Osteoblast (primary cell): ENCODE measurements around the gene ALDH7A1. TPM values are rescaled to one million over a fixed set of nuclear protein-coding genes. Genes with fewer than 3 reads are reported as not detected.
A peak's percentile ranks its signal among the peaks of the same experiment; 100 is the strongest.

Experiments
- DNase-seq: peaks from one replicate; pipeline ENCODE4 v3.0.0; 2011; ENCODE audit warnings: low spot score, mixed read lengths; ENCODE audit not compliant: insufficient read length; ENCODE audit errors: missing footprints
- H2AFZ ChIP-seq: 2 replicates; pipeline ENCODE4 v1.6.0; 2011; ENCODE audit warnings: mild to moderate bottlenecking, low read length
- H3K27ac ChIP-seq: 2 replicates; pipeline ENCODE4 v1.5.1; 2011; ENCODE audit warnings: mild to moderate bottlenecking, low read depth, low read length, moderate library complexity
- H3K27me3 ChIP-seq: 2 replicates; pipeline ENCODE4 v1.6.0; 2012; ENCODE audit warnings: mild to moderate bottlenecking, control low read depth, inconsistent platforms, low read length, moderate library complexity; ENCODE audit not compliant: insufficient read depth
- H3K36me3 ChIP-seq: 2 replicates; pipeline ENCODE4 v1.5.1; 2011; ENCODE audit warnings: mild to moderate bottlenecking, low read length, control low read depth, moderate library complexity; ENCODE audit not compliant: insufficient read depth
- H3K4me1 ChIP-seq: 2 replicates; pipeline ENCODE4 v1.5.1; 2011; ENCODE audit warnings: mild to moderate bottlenecking, low read length, control low read depth, moderate library complexity; ENCODE audit not compliant: insufficient read depth
- H3K4me2 ChIP-seq: 2 replicates; pipeline ENCODE4 v1.6.0; 2011; ENCODE audit warnings: mild to moderate bottlenecking, low read length; ENCODE audit not compliant: insufficient read depth
- H3K4me3 ChIP-seq: fragments of 200-600 bp; sonication (generic); 3 replicates; pipeline ENCODE4 v1.5.1; 2012; ENCODE audit warnings: mild to moderate bottlenecking, low read length, inconsistent platforms; ENCODE audit not compliant: insufficient read depth
- H3K79me2 ChIP-seq: 2 replicates; pipeline ENCODE4 v1.6.0; 2012; ENCODE audit warnings: mild to moderate bottlenecking, low read length, control low read depth, inconsistent platforms; ENCODE audit not compliant: insufficient read depth
- H3K9me3 ChIP-seq: 2 replicates; pipeline ENCODE4 v1.5.1; 2011; ENCODE audit warnings: low read depth, low read length, control low read depth
- H4K20me1 ChIP-seq: 2 replicates; pipeline ENCODE4 v1.6.0; 2012; ENCODE audit warnings: mild to moderate bottlenecking, low read length, control low read depth; ENCODE audit not compliant: insufficient read depth
- CTCF ChIP-seq: IDR thresholded peaks from 2 replicates; pipeline ENCODE4 v1.5.1; 2011; ENCODE audit warnings: mild to moderate bottlenecking, low read depth, low read length, moderate library complexity; ENCODE audit errors: extremely low read depth
- total RNA-seq: library from RNA; depleted of rRNA; stranded (reverse); fragments of >200 nt; gene quantifications from 2 replicates; pipeline ENCODE4 v1.2.3, GENCODE V29; 2012

Gene ALDH7A1
- total RNA-seq, 1 donor, result 39.1 TPM

DNA sequence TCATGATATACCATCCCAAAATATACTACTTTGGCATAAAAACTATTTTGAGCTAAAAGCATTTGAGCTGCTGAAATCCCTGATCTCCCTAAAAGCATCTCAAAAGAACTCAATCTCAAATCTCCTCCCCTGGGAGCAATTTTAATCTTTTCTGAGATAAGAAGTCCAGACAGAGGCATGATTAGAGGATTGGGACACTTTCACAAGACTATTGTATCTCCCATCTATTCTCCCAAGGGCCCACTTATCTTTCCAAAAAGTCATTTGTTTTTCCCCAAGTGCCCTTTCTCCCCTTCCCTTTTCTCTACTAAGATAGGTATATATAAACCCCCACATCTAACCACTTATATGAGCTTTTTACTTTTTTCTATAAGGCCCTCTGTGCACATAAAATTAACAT is 79.7 kb downstream of the ALDH7A1 start:
- Histone ChIP-seq H2AFZ (no peak overlapping the region), H3K4me2 (no peak overlapping the region), H3K4me3 (no peak overlapping the region), H3K79me2 (no peaks in the 10 kb centered on the region), H3K36me3 (no peaks in the 10 kb centered on the region), H3K9me3 (no peaks in the 10 kb centered on the region), H3K4me1 (peaks cover 31% of the 10 kb centered on the region), H3K27me3 (no peaks in the 10 kb centered on the region), H4K20me1 (no peaks in the 10 kb centered on the region), H3K27ac (no peak overlapping the region)
- no peak for DNase-seq
- no peak for TF ChIP-seq CTCF

GRCh38 chr5:126514558-126515141 is 80.4 kb downstream of the ALDH7A1 start:
- H4K20me1 ChIP-seq, result no peaks in the 10 kb centered on the region
- H3K79me2 ChIP-seq, result no peaks in the 10 kb centered on the region
- no peak for DNase-seq
- H3K4me1 ChIP-seq, result peaks cover 24% of the 10 kb centered on the region
- H3K9me3 ChIP-seq, result no peaks in the 10 kb centered on the region
- H2AFZ ChIP-seq, result no peak overlapping the region
- H3K36me3 ChIP-seq, result no peaks in the 10 kb centered on the region
- no peak overlapping the region for H3K4me2 ChIP-seq
- TF ChIP-seq CTCF, result no peak
- H3K4me3 ChIP-seq, result no peak overlapping the region
- peak overlapping the region; percentile 29 for H3K27ac ChIP-seq
- no peaks in the 10 kb centered on the region for H3K27me3 ChIP-seq

GRCh38 chr5:126514131-126514557 is 80.9 kb downstream of the ALDH7A1 start:
- Histone ChIP-seq H3K79me2 (no peaks in the 10 kb centered on the region), H4K20me1 (no peaks in the 10 kb centered on the region), H3K4me2 (peak overlapping the region; percentile 46), H3K4me1 (peaks cover 23% of the 10 kb centered on the region), H3K36me3 (no peaks in the 10 kb centered on the region), H2AFZ (peak overlapping the region; percentile 75), H3K4me3 (no peak overlapping the region), H3K27me3 (no peaks in the 10 kb centered on the region), H3K9me3 (no peaks in the 10 kb centered on the region), H3K27ac (peak overlapping the region; percentile 48)
- no peak for TF ChIP-seq CTCF
- no peak for DNase-seq

- DNase-seq, result no peak
- H3K36me3 ChIP-seq, result no peaks in the 10 kb centered on the region
- peaks cover 23% of the 10 kb centered on the region for H3K4me1 ChIP-seq
- no peaks in the 10 kb centered on the region for H3K9me3 ChIP-seq
- no peaks in the 10 kb centered on the region for H3K27me3 ChIP-seq
- no peaks in the 10 kb centered on the region for H4K20me1 ChIP-seq
- peak overlapping the region; percentile 75 for H2AFZ ChIP-seq
- H3K4me2 ChIP-seq, result peak overlapping the region; percentile 46
- H3K27ac ChIP-seq, result peak overlapping the region; percentile 48
- no peaks in the 10 kb centered on the region for H3K79me2 ChIP-seq
- no peak for TF ChIP-seq CTCF
- peak overlapping the region; percentile 12 for H3K4me3 ChIP-seq
These were observed 81.3 kb downstream of the ALDH7A1 start for GRCh38 chr5:126513703-126514102.
